CD4-positive, alpha-beta T cell treated with Interferon gamma for 1 hour (primary cell): Measurements from ENCODE around the gene PRKCB.
"Not testable (repeated sequence)": the region's sequence is repeated elsewhere in the genome, so short reads cannot be mapped to it uniquely, and the experiment has no call there.

Source experiments
- DNase-seq: peaks from one replicate; pipeline ENCODE4 v3.0.0-alpha.2; 2020

The PRKCB gene

GRCh38 chr16:24102209-24102660 is 266.5 kb downstream of the PRKCB start:
- DNase-seq, result no peak

- not testable (repeated sequence) for DNase-seq
These were observed 269.7 kb downstream of the PRKCB start for GRCh38 chr16:24105471-24105870.

- DNase-seq, result not testable (repeated sequence)
These were observed 272.3 kb downstream of the PRKCB start for GRCh38 chr16:24108090-24108489.

- DNase-seq, result no peak
These were observed 276.0 kb downstream of the PRKCB start for GRCh38 chr16:24111724-24112302.

DNA sequence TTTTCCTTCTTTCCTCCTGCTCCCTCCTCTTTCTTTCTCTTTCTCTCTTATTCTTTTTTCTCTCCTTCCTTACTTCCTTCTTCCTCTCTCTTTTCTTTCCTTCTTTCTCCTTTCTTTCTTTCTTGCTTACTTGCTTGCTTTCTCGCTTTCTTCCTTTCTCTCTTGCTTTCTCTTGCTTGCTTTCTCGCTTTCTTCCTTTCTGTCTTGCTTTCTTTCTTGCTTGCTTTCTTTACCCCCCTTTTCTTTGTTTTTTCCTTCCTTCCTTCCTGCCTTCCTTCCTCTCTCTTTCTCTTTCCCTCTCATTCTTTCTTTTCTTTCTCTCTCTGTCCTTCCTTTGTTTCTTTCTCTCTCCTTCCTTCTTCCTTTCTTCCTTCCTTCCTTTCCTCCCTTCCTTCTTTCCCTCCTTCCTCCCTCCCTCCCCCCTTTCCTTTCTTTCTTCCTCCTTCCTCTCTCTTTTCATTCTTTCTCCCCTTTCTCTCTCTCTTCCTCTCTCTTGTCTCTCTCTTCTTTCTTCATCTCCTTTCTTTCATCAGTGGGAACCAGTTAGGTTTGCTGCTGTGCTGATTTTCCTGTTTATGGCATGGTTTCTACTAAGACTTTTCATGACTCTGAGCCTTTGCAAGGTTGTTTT is 277.4 kb downstream of the PRKCB start:
- no peak for DNase-seq

DNA sequence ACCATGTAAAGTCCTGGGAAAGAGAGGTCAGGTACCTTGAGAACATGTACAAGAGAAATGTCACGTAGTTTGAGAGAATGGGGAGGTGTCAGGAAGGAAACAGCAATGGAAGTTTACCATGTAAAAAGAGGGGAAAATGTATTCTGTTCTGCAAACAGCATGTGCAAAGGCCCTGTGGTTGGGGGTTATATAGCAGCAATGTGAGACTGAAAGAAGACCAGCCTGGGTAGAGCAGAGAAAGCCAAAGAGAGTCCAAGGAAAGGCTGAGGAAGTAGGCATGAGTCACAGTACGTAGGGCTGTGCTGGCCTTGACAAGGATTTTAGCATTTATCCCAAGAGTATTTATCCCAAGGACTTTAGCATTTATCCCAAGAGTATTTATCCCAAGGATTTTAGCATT is 279.1 kb downstream of the PRKCB start:
- DNase-seq, result no peak

- no peak for DNase-seq
These were observed 280.4 kb downstream of the PRKCB start for GRCh38 chr16:24116046-24116776.

DNA sequence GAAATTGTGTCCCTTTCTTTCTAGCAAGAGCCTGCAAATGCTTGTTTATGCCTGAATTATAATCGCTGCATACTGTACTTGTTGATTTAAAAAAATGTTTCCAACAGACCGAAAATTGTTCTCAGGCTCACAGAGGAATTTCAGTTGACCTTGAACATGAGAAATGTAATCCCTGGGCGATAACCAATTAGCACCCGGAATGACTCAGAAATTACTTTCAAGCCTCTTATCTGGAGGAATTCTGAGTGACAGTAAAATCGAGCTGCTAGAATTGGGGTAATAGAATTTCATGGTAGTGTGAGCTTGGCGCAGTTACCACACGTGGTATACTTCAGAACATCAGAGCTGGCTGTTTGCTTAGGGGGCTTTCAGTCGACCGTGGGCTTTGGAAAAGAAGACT is 281.2 kb downstream of the PRKCB start:
- DNase-seq, result no peak

- no peak for DNase-seq
These were observed 281.9 kb downstream of the PRKCB start for GRCh38 chr16:24117680-24118079.

GRCh38 chr16:24118126-24118821 is 282.5 kb downstream of the PRKCB start:
- DNase-seq, result no peak

GRCh38 chr16:24119807-24120206 is 284.0 kb downstream of the PRKCB start:
- DNase-seq, result no peak

GRCh38 chr16:24123275-24123674 is 287.5 kb downstream of the PRKCB start:
- DNase-seq, result no peak

- DNase-seq, result no peak
These were observed 288.5 kb downstream of the PRKCB start for GRCh38 chr16:24124291-24124690.

GRCh38 chr16:24125214-24125613 is 289.4 kb downstream of the PRKCB start:
- no peak for DNase-seq

- DNase-seq, result no peak
These were observed 293.7 kb downstream of the PRKCB start for GRCh38 chr16:24129412-24129918.

DNA sequence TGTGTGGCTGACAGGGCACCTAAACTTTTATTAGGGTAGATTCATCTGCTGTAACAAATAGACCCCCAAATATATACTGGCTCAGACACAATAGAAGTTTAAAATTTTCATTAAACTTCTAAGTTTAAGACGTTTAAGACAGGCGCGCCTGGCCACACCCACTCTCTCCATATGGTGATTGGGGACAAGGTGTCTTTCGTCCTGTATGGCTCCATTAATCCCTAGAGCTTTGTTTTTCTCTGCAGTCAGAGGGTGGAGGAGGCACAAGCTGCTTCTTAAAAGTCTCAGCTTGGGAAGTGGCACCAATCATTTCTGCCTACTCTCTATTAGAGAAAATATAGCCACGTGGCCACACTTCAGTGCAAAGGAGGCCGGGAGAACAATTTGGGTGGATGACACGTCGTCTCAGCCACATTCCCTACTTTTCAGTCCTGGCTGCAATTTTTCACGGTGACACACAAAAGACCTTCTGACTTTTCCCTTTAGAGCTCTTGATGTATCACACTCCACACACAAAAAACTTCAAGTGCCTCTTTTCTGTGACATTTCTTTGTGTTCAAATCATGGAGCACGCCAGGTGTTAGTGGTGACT is 294.8 kb downstream of the PRKCB start:
- DNase-seq, result no peak

DNA sequence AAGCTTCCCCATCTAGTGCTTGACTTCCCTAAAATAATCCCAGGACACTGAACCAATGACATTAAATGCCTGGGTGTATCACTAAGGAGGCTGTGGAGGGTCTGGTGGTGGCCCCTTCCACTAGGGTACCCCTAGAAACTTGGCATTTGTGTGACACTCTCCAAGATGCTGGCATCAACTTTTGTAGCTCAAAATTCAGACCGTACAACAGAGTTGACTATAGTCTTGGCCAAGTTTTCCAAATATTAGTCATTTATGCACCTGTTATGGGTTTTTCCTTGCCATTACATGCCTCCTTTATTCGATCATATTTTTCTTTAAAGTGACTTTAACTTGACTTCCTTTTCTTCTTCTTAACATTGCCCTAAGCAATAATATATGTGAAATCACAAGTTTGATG is 295.5 kb downstream of the PRKCB start:
- no peak for DNase-seq

DNA sequence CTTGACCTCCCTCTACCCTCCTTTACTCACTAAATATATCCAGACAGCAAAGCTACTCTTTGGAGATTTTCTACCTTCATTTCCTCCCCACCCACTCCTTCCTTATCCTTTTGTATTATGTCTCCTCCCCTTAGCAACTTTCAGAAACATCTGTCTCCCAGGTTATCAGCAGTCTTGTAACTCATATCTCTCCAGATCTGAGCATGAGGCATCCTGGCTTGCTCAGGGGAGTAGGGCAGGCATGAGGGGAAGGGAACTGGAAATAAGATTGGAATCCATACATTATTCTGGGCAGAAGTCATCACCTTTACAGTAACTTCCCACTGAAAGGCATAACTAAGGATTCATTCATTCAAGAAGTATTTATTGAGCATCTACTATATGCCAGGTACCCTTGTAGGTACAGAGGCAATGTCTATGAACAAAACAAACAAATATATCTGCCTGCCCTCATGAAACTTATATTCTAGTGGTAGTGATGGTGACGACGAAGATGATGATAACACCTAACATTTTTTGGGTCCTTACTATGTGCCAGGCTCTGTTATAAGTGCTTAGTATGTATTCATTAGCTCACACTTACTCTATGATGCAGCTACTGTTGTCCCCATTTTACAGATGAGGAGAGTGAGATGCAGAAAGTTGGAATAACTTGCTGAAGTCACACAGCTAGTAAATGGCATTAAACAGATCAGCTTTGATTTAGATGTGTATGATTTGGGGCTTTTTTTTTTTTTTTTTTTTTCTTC is 296.4 kb downstream of the PRKCB start:
- no peak for DNase-seq

GRCh38 chr16:24132797-24133155 is 297.0 kb downstream of the PRKCB start:
- DNase-seq, result no peak

DNA sequence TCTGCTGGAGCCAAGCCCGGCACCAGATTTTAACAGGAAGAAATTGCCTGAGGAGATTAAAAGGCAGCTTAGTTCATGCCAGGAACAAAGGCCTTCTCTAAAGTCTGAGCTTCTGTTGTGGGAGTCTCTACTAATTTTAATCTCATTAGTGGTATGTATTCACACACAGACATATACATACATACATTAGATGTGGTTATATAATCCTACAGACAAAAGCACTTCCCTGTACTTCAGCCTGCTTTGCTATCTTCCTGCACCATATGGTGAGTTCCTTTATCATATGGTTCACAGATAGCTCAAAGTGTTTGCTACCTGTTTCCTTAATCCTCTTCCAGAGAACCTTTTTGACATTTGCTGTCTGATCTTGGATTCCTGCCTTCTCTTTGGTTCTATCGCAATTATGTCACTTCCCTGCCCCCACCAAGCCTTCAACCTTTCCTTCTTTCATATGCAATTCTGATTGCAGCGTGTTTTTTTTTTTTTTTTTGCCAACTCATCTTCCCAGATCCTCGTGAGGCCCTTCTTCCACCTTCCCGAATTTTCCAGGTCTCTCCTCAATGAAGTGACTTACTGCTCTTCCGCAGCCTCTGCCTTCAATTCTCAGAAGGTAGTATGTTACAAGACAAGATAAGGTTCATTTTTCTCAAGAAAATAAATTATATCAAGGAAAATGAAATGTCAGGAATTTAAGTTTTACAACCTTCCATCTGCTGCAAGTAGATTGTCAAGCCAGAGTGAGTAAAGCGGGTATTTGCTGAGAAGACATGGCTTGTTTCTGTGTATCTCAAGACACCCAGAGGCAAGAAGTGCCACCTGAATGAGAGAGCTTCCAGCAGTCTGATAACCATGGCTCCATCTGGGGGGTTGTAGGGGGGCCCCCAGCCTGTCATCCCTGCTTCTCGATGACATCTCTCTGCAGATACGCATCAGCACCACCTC is 300.1 kb downstream of the PRKCB start:
- no peak for DNase-seq

- no peak for DNase-seq
These were observed 302.2 kb downstream of the PRKCB start for GRCh38 chr16:24138024-24138423.
